HUES48 (cell line): ENCODE data around the gene SNTG2.

ENCODE experiments used
- H3K27ac ChIP-seq: one replicate; pipeline ENCODE4 v1.7.0; 2013; ENCODE audit warnings: low read depth, low read length, inconsistent platforms
- H3K27me3 ChIP-seq: 2 replicates; pipeline ENCODE4 v1.6.1; 2013; ENCODE audit warnings: mild to moderate bottlenecking, low read length; ENCODE audit not compliant: control insufficient read depth, insufficient read depth
- H3K36me3 ChIP-seq: 2 replicates; pipeline ENCODE4 v1.6.1; 2013; ENCODE audit warnings: low read length; ENCODE audit not compliant: control insufficient read depth, insufficient read depth
- H3K4me1 ChIP-seq: 2 replicates; pipeline ENCODE4 v1.6.1; 2013; ENCODE audit warnings: mild to moderate bottlenecking, low read length; ENCODE audit not compliant: control insufficient read depth, insufficient read depth
- H3K4me3 ChIP-seq: 2 replicates; pipeline ENCODE4 v1.5.1; 2013; ENCODE audit warnings: mild to moderate bottlenecking, low read depth, low read length
- H3K9ac ChIP-seq: 2 replicates; pipeline ENCODE4 v1.6.1; 2013; ENCODE audit warnings: mild to moderate bottlenecking, low read depth, low read length, moderate library complexity
- H3K9me3 ChIP-seq: 2 replicates; pipeline ENCODE4 v1.6.1; 2013; ENCODE audit warnings: low read length; ENCODE audit not compliant: control insufficient read depth, insufficient read depth

SNTG2 gene

GRCh38 chr2:953975-954686 lies 3.5 kb downstream of the SNTG2 start:
- H3K9me3 ChIP-seq = no peaks in the 10 kb centered on the region
- no peak overlapping the region for H3K27ac ChIP-seq
- H3K27me3 ChIP-seq = 0 out of 2 replicates have a peak, but pooled peaks cover 6% of the 10 kb centered on the region
- H3K9ac ChIP-seq = no peak overlapping the region
- no peak overlapping the region for H3K4me3 ChIP-seq
- no peaks in the 10 kb centered on the region for H3K36me3 ChIP-seq
- peaks cover 51% of the 10 kb centered on the region for H3K4me1 ChIP-seq

- Histone ChIP-seq H3K27me3 (0 out of 2 replicates have a peak, but pooled peaks cover 6% of the 10 kb centered on the region), H3K4me3 (no peak overlapping the region), H3K27ac (no peak overlapping the region), H3K36me3 (no peaks in the 10 kb centered on the region), H3K9me3 (no peaks in the 10 kb centered on the region), H3K9ac (no peak overlapping the region), H3K4me1 (peaks cover 50% of the 10 kb centered on the region)
Observed at GRCh38 chr2:954687-955000, 4.0 kb downstream of the SNTG2 start.

- no peaks in the 10 kb centered on the region for H3K36me3 ChIP-seq
- H3K9ac ChIP-seq = no peak overlapping the region
- H3K27ac ChIP-seq = no peak overlapping the region
- H3K9me3 ChIP-seq = no peaks in the 10 kb centered on the region
- H3K4me3 ChIP-seq = no peak overlapping the region
- 0 out of 2 replicates have a peak, but pooled peaks cover 6% of the 10 kb centered on the region for H3K27me3 ChIP-seq
- H3K4me1 ChIP-seq = peaks cover 50% of the 10 kb centered on the region
Observed at GRCh38 chr2:955829-956731, 5.4 kb downstream of the SNTG2 start.

- H3K4me3 ChIP-seq = no peak overlapping the region
- H3K27me3 ChIP-seq = no peaks in the 10 kb centered on the region
- H3K27ac ChIP-seq = no peak overlapping the region
- H3K36me3 ChIP-seq = no peaks in the 10 kb centered on the region
- no peaks in the 10 kb centered on the region for H3K9me3 ChIP-seq
- H3K9ac ChIP-seq = no peak overlapping the region
- H3K4me1 ChIP-seq = peaks cover 25% of the 10 kb centered on the region
Observed at GRCh38 chr2:959457-959856, 8.8 kb downstream of the SNTG2 start.

- Histone ChIP-seq H3K9ac (no peak overlapping the region), H3K36me3 (no peaks in the 10 kb centered on the region), H3K4me3 (no peak overlapping the region), H3K27ac (no peak overlapping the region), H3K27me3 (no peaks in the 10 kb centered on the region), H3K4me1 (peaks cover 20% of the 10 kb centered on the region), H3K9me3 (no peaks in the 10 kb centered on the region)
Observed at GRCh38 chr2:960061-960736, 9.6 kb downstream of the SNTG2 start.

- Histone ChIP-seq H3K4me3 (no peak overlapping the region), H3K27me3 (no peaks in the 10 kb centered on the region), H3K4me1 (peaks cover 14% of the 10 kb centered on the region), H3K9me3 (no peaks in the 10 kb centered on the region), H3K9ac (no peak overlapping the region), H3K27ac (no peak overlapping the region), H3K36me3 (no peaks in the 10 kb centered on the region)
Observed at GRCh38 chr2:961786-962185, 11.1 kb downstream of the SNTG2 start.

- Histone ChIP-seq H3K9ac (no peak overlapping the region), H3K27ac (no peak overlapping the region), H3K4me3 (no peak overlapping the region), H3K27me3 (no peaks in the 10 kb centered on the region), H3K4me1 (no peaks in the 10 kb centered on the region), H3K36me3 (no peaks in the 10 kb centered on the region), H3K9me3 (0 out of 2 replicates have a peak, but pooled peaks cover 5% of the 10 kb centered on the region)
Observed at GRCh38 chr2:963876-964275, 13.2 kb downstream of the SNTG2 start.

GRCh38 chr2:964562-964961 lies 13.9 kb downstream of the SNTG2 start:
- Histone ChIP-seq H3K9me3 (0 out of 2 replicates have a peak, but pooled peaks cover 6% of the 10 kb centered on the region), H3K4me3 (no peak overlapping the region), H3K9ac (no peak overlapping the region), H3K4me1 (no peaks in the 10 kb centered on the region), H3K27me3 (no peaks in the 10 kb centered on the region), H3K27ac (no peak overlapping the region), H3K36me3 (no peaks in the 10 kb centered on the region)

- no peak overlapping the region for H3K4me3 ChIP-seq
- 0 out of 2 replicates have a peak, but pooled peaks cover 6% of the 10 kb centered on the region for H3K9me3 ChIP-seq
- no peaks in the 10 kb centered on the region for H3K36me3 ChIP-seq
- H3K9ac ChIP-seq = no peak overlapping the region
- H3K27ac ChIP-seq = no peak overlapping the region
- no peaks in the 10 kb centered on the region for H3K27me3 ChIP-seq
- H3K4me1 ChIP-seq = no peaks in the 10 kb centered on the region
Observed at GRCh38 chr2:965640-966147, 15.0 kb downstream of the SNTG2 start.

GRCh38 chr2:973129-973528 lies 22.5 kb downstream of the SNTG2 start:
- Histone ChIP-seq H3K4me3 (no peak overlapping the region), H3K27ac (no peak overlapping the region), H3K9me3 (0 out of 2 replicates have a peak, but pooled peaks cover 6% of the 10 kb centered on the region), H3K9ac (no peak overlapping the region), H3K36me3 (peaks cover 10% of the 10 kb centered on the region; the same call in 1 of the 2 replicates), H3K4me1 (no peaks in the 10 kb centered on the region; the same call in 1 of the 2 replicates), H3K27me3 (no peaks in the 10 kb centered on the region)
